ENCODE data around the gene FAM114A1.

The FAM114A1 gene

DNA sequence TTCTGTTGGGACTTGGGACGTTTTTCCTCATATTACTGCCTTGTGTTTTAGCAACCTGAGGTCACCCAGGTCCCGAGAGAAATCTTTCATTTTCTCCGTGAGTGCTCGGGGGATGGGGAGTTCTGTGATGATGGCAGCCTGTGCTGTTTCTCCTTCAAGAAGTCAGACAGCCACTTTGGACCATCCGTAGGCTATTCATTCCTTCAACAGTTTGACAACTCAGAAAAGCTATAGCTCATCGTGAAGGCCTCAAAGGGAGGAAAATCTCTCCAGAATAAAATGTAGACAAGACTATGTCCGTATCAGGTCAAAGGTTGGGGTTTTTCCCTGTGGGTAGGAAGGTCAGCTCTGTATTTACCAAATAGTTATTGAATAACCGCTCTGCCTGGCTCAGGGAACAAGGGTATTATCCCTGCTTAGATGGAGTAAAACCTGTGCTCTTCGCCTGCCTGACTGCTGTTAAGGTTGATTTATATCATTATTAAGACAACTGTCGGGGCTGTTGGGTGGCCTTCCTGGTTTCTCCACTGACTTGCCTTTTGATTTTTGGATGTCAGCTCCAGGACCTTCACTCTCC is 36.6 kb downstream of the FAM114A1 start:
- DNase-seq (ENCODE audit: extremely low read depth, insufficient read length): no peak
- Histone ChIP-seq H3K4me3 (replicated peaks; ENCODE audit: low read depth, low read length) (no peak overlapping the region), H3K27me3 (replicated peaks; ENCODE audit: control insufficient read depth, insufficient read depth, low read length) (no peaks in the 10 kb centered on the region), H3K36me3 (ENCODE audit: control insufficient read depth, insufficient read depth, low read length) (no peaks in the 10 kb centered on the region)
- TF ChIP-seq, protein P1, sequence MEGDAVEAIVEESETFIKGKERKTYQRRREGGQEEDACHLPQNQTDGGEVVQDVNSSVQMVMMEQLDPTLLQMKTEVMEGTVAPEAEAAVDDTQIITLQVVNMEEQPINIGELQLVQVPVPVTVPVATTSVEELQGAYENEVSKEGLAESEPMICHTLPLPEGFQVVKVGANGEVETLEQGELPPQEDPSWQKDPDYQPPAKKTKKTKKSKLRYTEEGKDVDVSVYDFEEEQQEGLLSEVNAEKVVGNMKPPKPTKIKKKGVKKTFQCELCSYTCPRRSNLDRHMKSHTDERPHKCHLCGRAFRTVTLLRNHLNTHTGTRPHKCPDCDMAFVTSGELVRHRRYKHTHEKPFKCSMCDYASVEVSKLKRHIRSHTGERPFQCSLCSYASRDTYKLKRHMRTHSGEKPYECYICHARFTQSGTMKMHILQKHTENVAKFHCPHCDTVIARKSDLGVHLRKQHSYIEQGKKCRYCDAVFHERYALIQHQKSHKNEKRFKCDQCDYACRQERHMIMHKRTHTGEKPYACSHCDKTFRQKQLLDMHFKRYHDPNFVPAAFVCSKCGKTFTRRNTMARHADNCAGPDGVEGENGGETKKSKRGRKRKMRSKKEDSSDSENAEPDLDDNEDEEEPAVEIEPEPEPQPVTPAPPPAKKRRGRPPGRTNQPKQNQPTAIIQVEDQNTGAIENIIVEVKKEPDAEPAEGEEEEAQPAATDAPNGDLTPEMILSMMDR (IDR thresholded peaks at IDR 0.05; ENCODE audit: insufficient read depth, low read length, poor library complexity, severe bottlenecking): no peak

DNA sequence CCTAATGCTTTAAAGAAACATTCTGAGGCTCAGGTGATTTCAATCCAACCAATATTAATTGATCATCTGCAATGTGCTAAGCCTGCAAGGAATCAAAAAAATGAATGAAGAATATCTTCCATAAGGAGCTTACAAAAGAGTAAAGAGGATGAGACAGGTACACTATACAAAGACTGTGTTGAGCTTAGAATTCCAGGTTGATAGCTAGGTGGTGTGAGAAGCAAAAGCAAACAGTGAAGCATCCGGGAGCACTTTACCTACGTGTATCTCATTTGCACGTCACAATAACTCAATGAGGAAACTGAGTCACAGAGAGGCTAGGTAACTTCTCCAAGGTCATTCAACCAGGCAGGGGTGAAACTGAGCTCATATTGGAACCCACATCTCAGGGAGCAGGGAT is 37.1 kb downstream of the FAM114A1 start:
- Histone ChIP-seq H3K4me3 (replicated peaks; ENCODE audit: low read depth, low read length) (no peak overlapping the region), H3K27me3 (replicated peaks; ENCODE audit: control insufficient read depth, insufficient read depth, low read length) (no peaks in the 10 kb centered on the region), H3K36me3 (ENCODE audit: control insufficient read depth, insufficient read depth, low read length) (no peaks in the 10 kb centered on the region)
- DNase-seq (ENCODE audit: extremely low read depth, insufficient read length): no peak
- TF ChIP-seq, protein P1 (IDR thresholded peaks at IDR 0.05; ENCODE audit: insufficient read depth, low read length, poor library complexity, severe bottlenecking): no peak

DNA sequence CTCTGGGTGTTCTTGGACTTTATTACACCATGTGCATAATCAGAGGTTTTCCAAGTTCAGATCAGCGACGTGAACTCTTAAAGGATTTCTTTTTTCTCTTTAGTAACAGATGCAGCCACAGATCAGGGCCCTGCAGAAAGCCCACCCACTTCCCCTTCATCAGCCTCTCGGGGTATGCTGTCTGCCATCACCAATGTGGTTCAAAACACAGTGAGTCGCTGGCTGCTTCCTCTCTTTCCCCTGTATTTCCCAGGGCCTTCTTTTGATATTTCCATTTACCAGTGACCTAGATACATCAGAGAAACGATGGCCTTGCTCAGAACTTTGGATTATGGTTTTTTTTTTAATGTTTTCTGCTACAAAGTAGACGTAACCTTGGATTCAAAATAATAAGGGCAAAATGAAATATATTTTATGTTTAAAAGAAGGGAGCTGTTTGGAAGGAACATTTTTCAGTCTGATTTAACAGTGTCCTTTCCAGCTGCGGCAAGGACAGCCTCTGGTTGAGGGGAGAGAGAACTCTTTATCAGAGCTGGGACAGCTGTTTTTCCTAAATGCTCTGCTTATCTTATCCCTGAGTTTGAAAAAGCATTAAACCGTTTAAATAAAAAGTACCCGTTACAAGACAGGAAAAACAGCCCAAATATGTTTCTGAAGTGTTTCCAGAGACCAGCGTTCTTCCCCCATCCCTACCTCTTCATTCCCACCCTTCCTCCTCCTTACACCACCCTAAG is 38.2 kb downstream of the FAM114A1 start:
- no peak for DNase-seq (ENCODE audit: extremely low read depth, insufficient read length)
- H3K27me3 ChIP-seq (replicated peaks; ENCODE audit: control insufficient read depth, insufficient read depth, low read length): no peaks in the 10 kb centered on the region
- H3K36me3 ChIP-seq (ENCODE audit: control insufficient read depth, insufficient read depth, low read length): no peaks in the 10 kb centered on the region
- H3K4me3 ChIP-seq (replicated peaks; ENCODE audit: low read depth, low read length): no peak overlapping the region
- TF ChIP-seq, protein P1 (IDR thresholded peaks at IDR 0.05; ENCODE audit: insufficient read depth, low read length, poor library complexity, severe bottlenecking): no peak

DNA sequence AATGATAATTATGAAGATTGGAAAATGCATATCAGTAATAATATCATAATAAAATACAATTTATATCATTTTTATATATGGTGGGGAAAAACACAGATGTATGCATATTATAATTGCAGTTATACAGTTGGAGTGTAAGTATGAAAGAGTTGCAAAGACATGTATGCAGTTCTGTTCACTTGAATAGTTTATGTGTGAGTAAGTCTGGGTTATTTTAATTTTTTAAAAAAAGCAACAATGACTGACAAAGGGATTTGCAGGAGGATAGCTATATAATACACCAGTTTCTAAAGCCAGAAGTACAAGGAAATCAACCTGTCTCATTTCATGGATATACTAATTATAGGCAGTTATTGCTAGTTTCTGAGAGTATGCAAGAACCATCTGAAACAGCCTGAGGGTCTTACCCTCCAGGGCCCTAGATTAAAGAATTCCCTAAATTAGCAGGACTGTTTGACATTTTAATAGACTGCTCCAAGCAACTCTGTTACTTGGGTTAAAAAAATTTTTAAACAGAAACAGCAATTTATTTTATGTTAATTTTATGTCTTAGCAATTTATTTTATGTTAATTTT is 40.2 kb downstream of the FAM114A1 start:
- Histone ChIP-seq H3K4me3 (replicated peaks; ENCODE audit: low read depth, low read length) (no peak overlapping the region), H3K27me3 (replicated peaks; ENCODE audit: control insufficient read depth, insufficient read depth, low read length) (no peaks in the 10 kb centered on the region), H3K36me3 (ENCODE audit: control insufficient read depth, insufficient read depth, low read length) (no peaks in the 10 kb centered on the region)
- DNase-seq (ENCODE audit: extremely low read depth, insufficient read length): no peak
- TF ChIP-seq, protein P1 (IDR thresholded peaks at IDR 0.05; ENCODE audit: insufficient read depth, low read length, poor library complexity, severe bottlenecking): no peak

DNA sequence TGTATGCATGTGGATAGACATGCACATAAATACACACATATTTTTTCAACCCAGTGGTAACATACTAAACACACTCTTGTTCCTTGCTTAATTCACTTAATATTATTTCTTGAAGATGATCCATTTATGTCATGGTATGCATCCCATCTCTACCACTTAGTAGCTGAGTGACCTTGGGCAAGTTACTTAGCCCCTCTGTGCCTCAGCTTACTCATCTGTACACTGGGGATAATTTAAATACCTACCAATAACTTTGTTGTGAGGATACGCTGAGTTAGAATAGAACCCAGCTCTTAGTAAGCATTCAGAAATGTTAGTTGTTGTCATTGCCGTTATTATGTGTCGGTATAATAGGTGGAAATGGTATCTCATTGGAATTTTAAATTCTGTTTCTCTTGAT is 41.4 kb downstream of the FAM114A1 start:
- no peaks in the 10 kb centered on the region for H3K36me3 ChIP-seq (ENCODE audit: control insufficient read depth, insufficient read depth, low read length)
- no peak overlapping the region for H3K4me3 ChIP-seq (replicated peaks; ENCODE audit: low read depth, low read length)
- no peak for DNase-seq (ENCODE audit: extremely low read depth, insufficient read length)
- TF ChIP-seq, protein P1 (IDR thresholded peaks at IDR 0.05; ENCODE audit: insufficient read depth, low read length, poor library complexity, severe bottlenecking): no peak
- no peaks in the 10 kb centered on the region for H3K27me3 ChIP-seq (replicated peaks; ENCODE audit: control insufficient read depth, insufficient read depth, low read length)

Measured in GM06990 (cell line).